RWPE2 (cell line): ENCODE results near the gene APOA1.

ENCODE experiments used
- ATAC-seq: fragments of 200-7000 bp; cut with Tn5 transposase; 3 replicates; pipeline ENCODE4 v1.9.1; 2021; ENCODE audit warnings: low read depth
- DNase-seq: peaks from one replicate; pipeline ENCODE4 v3.0.0-alpha.2; 2020; ENCODE audit warnings: low spot score
- H3K27ac ChIP-seq: fragments of 450-650 bp; 2 replicates; pipeline ENCODE4 v1.5.1; 2017; ENCODE audit warnings: mild to moderate bottlenecking; ENCODE audit not compliant: poor library complexity, severe bottlenecking
- H3K27me3 ChIP-seq: fragments of 250-450 bp; sonication (Bioruptor Pico); 2 replicates; pipeline ENCODE4 v1.5.1; 2021; ENCODE audit warnings: mild to moderate bottlenecking, moderate library complexity; ENCODE audit not compliant: insufficient read depth, poor library complexity, severe bottlenecking
- H3K36me3 ChIP-seq: fragments of 250-450 bp; sonication (Bioruptor Pico); 2 replicates; pipeline ENCODE4 v1.5.1; 2020; ENCODE audit warnings: low read depth, mild to moderate bottlenecking, moderate library complexity
- H3K4me1 ChIP-seq: fragments of 250-450 bp; sonication (Bioruptor Pico); 2 replicates; pipeline ENCODE4 v1.5.1; 2021; ENCODE audit warnings: mild to moderate bottlenecking, moderate library complexity; ENCODE audit not compliant: insufficient read depth, poor library complexity, severe bottlenecking
- H3K4me3 ChIP-seq: fragments of 250-450 bp; sonication (Bioruptor Pico); 2 replicates; pipeline ENCODE4 v1.5.1; 2021; ENCODE audit warnings: mild to moderate bottlenecking, moderate library complexity; ENCODE audit not compliant: severe bottlenecking
- H3K9me3 ChIP-seq: fragments of 250-450 bp; sonication (Bioruptor Pico); 2 replicates; pipeline ENCODE4 v1.5.1; 2021; ENCODE audit warnings: mild to moderate bottlenecking, moderate library complexity; ENCODE audit not compliant: severe bottlenecking
- CTCF ChIP-seq: fragments of 450-650 bp; IDR thresholded peaks from one replicate; pipeline ENCODE4 v1.5.1; 2017; ENCODE audit warnings: mild to moderate bottlenecking, moderate library complexity; ENCODE audit not compliant: poor library complexity, severe bottlenecking

APOA1 gene

GRCh38 chr11:116786966-116787365 lies 50.5 kb downstream of the APOA1 start:
- ATAC-seq = no peak
- peaks cover 50% of the 10 kb centered on the region for H3K36me3 ChIP-seq
- H3K4me3 ChIP-seq = peak overlapping the region; percentile 70
- no peaks in the 10 kb centered on the region for H3K27me3 ChIP-seq
- no peak overlapping the region for H3K27ac ChIP-seq
- H3K4me1 ChIP-seq = peaks cover 4% of the 10 kb centered on the region
- DNase-seq = no peak
- TF ChIP-seq CTCF = no peak
- no peaks in the 10 kb centered on the region for H3K9me3 ChIP-seq

GRCh38 chr11:116786326-116786725 lies 51.1 kb downstream of the APOA1 start:
- H3K4me1 ChIP-seq = peaks cover 4% of the 10 kb centered on the region
- TF ChIP-seq CTCF = no peak
- ATAC-seq (no peak), DNase-seq (no peak)
- peaks cover 54% of the 10 kb centered on the region for H3K36me3 ChIP-seq
- no peak overlapping the region for H3K27ac ChIP-seq
- no peaks in the 10 kb centered on the region for H3K9me3 ChIP-seq
- no peak overlapping the region for H3K4me3 ChIP-seq
- H3K27me3 ChIP-seq = no peaks in the 10 kb centered on the region
